Measurements from ENCODE around the gene COPA. TPM values are rescaled to one million over a fixed set of nuclear protein-coding genes. Genes with fewer than 3 reads are reported as not detected.

Gene COPA
- total RNA-seq, 1 experiment from 2014 or later, result 183 TPM

GRCh38 chr1:160258177-160258798 is 84.8 kb downstream of the COPA start:
- in situ Hi-C loops (cut with HindIII; ENCODE audit: low pct_unique_long_range_greater_than_20kb, low sequenced_read_pairs), result loop anchor here (10.0 kb wide), 1 partner anchor 153 kb away; no protein-coding TSS in a partner anchor
- DNase-seq (ENCODE audit: low read depth, low spot score), result no peak

DNA sequence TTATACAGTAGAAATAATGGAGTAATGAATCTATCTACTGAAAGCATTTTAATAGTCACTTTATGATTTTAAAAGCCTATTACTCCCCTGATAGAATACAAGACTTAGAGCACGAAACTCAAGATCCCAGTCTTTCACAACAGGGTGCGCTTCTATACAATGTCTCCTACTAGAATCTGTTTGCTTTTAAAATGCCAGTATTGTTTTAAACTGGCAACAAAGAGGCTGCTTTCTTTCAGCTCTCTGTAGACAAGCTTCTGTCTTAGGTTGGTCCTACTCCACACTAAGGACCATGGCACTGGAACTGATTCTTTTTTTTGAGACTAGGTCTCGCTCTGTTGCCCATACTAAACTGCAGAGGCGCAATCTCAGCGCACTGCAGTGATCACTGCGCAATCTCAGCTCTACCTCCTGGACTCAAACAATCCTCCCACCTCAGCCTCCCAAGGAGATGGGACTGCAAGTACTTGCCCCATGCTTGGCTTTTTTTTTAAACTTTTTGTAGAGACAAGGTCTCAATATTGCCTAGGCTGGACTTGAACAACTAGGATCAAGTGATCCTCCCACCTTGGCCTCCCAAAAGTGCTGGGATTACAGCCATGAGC is 85.5 kb downstream of the COPA start:
- peak; percentile 53 for DNase-seq (ENCODE audit: low read depth, low spot score)
- in situ Hi-C loops (cut with HindIII; ENCODE audit: low pct_unique_long_range_greater_than_20kb, low sequenced_read_pairs), result loop anchor here (10.0 kb wide), 1 partner anchor 153 kb away; no protein-coding TSS in a partner anchor

DNA sequence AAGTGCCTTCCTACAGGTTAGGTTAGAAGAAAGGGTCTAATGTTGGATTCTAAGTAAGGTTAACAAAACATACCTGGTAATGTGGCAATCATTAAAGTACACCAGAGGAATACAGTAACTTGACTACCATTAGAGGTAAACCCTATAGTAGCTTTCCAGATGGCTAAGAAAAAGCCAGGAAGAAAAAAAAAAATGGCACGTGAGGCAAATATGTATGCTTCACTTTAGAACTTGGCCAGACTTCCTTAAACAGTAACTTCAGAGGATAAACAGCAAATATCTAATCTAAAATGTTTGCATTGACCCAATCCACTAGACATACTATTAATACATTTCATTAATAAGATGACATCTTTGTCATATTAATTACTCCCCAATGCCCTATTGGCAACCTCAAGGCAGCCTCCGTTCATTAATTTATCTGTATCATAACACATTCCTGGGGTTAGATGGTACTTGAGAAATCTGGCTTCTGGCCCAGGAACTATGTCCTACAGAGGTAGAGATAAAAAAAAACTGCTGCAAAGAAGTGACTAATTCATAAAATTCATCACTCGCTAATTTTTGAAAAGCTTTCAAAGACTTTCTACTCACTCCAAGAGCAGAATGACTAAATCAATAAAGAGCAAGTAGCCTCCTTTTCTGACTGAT is 86.5 kb downstream of the COPA start:
- no peak for DNase-seq (ENCODE audit: low read depth, low spot score)
- in situ Hi-C loops (cut with HindIII; ENCODE audit: low pct_unique_long_range_greater_than_20kb, low sequenced_read_pairs), result loop anchor here (10.0 kb wide), 1 partner anchor 152 kb away; no protein-coding TSS in a partner anchor

- no peak for DNase-seq (ENCODE audit: low read depth, low spot score)
These were observed 87.2 kb downstream of the COPA start for GRCh38 chr1:160255781-160256300.

DNA sequence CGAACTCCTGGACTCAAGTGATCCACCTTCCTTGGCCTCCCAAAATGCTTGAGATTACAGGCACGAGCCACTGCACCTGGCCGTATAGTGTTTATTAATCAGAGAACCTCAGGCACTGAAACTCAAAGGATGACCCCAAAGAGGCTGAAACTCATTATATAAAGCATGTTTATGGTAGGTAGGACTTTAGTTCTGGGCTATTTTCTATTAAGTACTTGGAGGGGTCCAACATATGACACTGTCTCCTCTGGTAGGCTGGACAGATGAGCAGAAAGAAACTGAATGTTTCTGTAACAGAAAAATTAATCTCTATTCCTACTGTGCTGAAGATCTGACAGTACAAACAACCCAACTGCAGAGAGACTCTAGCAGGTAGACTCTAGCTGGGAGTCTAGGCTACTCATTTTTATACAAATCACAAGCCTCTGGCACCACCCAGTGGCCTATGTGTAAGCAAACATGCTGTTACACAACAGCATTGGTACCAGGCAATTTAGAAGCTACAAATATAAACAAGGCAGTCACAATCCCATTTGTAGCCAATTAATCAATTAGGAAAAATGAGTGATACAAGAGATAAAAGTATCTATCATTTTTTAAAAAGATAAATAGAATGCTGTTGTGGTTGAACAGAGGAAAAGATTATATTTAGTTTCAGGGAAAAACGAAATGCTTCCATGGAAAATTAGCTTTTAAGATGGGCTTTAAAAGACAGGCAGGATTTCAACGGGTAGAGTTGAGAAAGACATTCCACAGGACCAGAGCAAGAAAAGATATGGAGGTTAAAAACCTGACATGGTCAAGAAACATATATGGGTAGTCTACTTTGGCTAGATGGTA is 91.1 kb downstream of the COPA start:
- DNase-seq (ENCODE audit: low read depth, low spot score), result peak; percentile 82
- in situ Hi-C loops (cut with HindIII; ENCODE audit: low pct_unique_long_range_greater_than_20kb, low sequenced_read_pairs), result loop anchor here (10.0 kb wide), 1 partner anchor 147 kb away; no protein-coding TSS in a partner anchor

More at GRCh38 chr1:160255781-160256300, 87.2 kb downstream of the COPA start:
- in situ Hi-C loops (cut with HindIII; ENCODE audit: low pct_unique_long_range_greater_than_20kb, low sequenced_read_pairs), result loop anchor here (10.0 kb wide), 1 partner anchor 151 kb away; no protein-coding TSS in a partner anchor

- in situ Hi-C loops (cut with HindIII; ENCODE audit: low pct_unique_long_range_greater_than_20kb, low sequenced_read_pairs), result loop anchor here (10.0 kb wide), 1 partner anchor 146 kb away; no protein-coding TSS in a partner anchor
- no peak for DNase-seq (ENCODE audit: low read depth, low spot score)
These were observed 92.0 kb downstream of the COPA start for GRCh38 chr1:160251011-160251410.

DNA sequence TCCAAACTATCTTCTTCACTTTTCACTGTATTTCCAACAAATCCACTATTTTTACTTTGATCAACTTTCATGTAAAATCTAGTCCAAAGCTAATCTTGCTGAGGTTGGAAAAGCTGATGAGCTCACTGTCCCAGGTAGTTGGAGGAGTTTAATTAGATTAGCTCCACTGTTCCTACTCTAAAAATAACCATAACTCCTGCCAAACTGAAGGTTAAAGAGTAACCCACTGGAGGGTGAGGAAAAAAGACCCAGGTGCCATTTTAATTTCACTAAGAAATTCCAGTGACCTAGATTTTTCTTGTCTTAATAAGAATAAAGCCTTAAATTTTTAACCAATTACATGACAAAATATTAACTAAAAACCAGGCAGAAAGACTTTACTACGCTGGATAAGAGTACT is 96.0 kb downstream of the COPA start:
- no peak for DNase-seq (ENCODE audit: low read depth, low spot score)
- in situ Hi-C loops (cut with HindIII; ENCODE audit: low pct_unique_long_range_greater_than_20kb, low sequenced_read_pairs), result no loop called here

- no peak for DNase-seq (ENCODE audit: low read depth, low spot score)
- in situ Hi-C loops (cut with HindIII; ENCODE audit: low pct_unique_long_range_greater_than_20kb, low sequenced_read_pairs), result no loop called here
These were observed 97.6 kb downstream of the COPA start for GRCh38 chr1:160245434-160245833.

DNA sequence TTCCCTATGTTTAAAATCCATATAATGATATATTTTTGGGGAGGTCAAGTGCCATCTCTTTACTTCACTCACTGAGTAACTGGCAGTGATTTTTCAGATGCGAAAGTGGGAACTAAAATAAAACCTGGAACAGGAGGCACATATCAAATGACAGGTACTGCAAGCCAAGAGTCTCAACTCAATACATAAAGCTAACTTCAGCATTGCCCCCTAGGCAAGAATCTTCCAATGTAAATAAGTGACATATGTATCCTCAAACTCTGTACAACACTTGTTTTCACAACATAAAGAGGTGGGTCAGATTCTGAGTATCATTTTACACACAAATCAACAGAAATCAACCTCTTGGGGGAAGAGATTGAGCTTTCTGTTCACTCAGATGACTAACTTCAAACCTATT is 98.8 kb downstream of the COPA start:
- no peak for DNase-seq (ENCODE audit: low read depth, low spot score)
- in situ Hi-C loops (cut with HindIII; ENCODE audit: low pct_unique_long_range_greater_than_20kb, low sequenced_read_pairs), result no loop called here

GRCh38 chr1:160243767-160244166 is 99.3 kb downstream of the COPA start:
- in situ Hi-C loops (cut with HindIII; ENCODE audit: low pct_unique_long_range_greater_than_20kb, low sequenced_read_pairs), result no loop called here
- DNase-seq (ENCODE audit: low read depth, low spot score), result no peak

- DNase-seq (ENCODE audit: low read depth, low spot score), result no peak
- in situ Hi-C loops (cut with HindIII; ENCODE audit: low pct_unique_long_range_greater_than_20kb, low sequenced_read_pairs), result no loop called here
These were observed 103.3 kb downstream of the COPA start for GRCh38 chr1:160239582-160240299.

Small RNA genes lying within 50 kb of the gene (small RNA-seq; reads per million reads assigned to genes)
- gene RF00019, result 0 reads per million in 2 experiments
- gene RNU4-42P, result 0.04 to 0.14 reads per million in 2 experiments

Other genes starting within 250 kb of the COPA start
- gene IGSF8, start 244.6 kb downstream of the COPA start, total RNA-seq (2014; rRNA removed; shearing (Covaris generic)), result 142 and 146 TPM in 2 replicates
- not detected in 2 replicates for gene ATP1A2, start 227.5 kb downstream of the COPA start, total RNA-seq (2014; rRNA removed; shearing (Covaris generic))
- gene ATP1A4, start 191.6 kb downstream of the COPA start, total RNA-seq (2014; rRNA removed; shearing (Covaris generic)), result 0.11 TPM in 1 of 2 replicates, not detected in the other
- not detected in 2 replicates for gene CASQ1, start 152.7 kb downstream of the COPA start, total RNA-seq (2014; rRNA removed; shearing (Covaris generic))
- gene PEA15, start 137.9 kb downstream of the COPA start, total RNA-seq (2014; rRNA removed; shearing (Covaris generic)), result 51.9 and 59.8 TPM in 2 replicates
- gene DCAF8, start 80.7 kb downstream of the COPA start, total RNA-seq (2014; rRNA removed; shearing (Covaris generic)), result 61.5 and 62.1 TPM in 2 replicates
- gene PEX19, start 58.1 kb downstream of the COPA start, total RNA-seq (2014; rRNA removed; shearing (Covaris generic)), result 46.2 and 47.4 TPM in 2 replicates
- 85.8 and 87.3 TPM in 2 replicates for gene NCSTN, start 133 bp upstream of the COPA start, total RNA-seq (2014; rRNA removed; shearing (Covaris generic))
- gene NHLH1, start 23.8 kb upstream of the COPA start, total RNA-seq (2014; rRNA removed; shearing (Covaris generic)), result not detected in 2 replicates
- gene VANGL2, start 57.3 kb upstream of the COPA start, total RNA-seq (2014; rRNA removed; shearing (Covaris generic)), result 1.8 and 2.0 TPM in 2 replicates
- not detected in 2 replicates for gene SLAMF6, start 180.0 kb upstream of the COPA start, total RNA-seq (2014; rRNA removed; shearing (Covaris generic))
- gene CD84, start 236.2 kb upstream of the COPA start, total RNA-seq (2014; rRNA removed; shearing (Covaris generic)), result not detected in 2 replicates